Spinal cord (tissue), 10 donors: ENCODE measurements around the gene MKI67. TPM values are rescaled to one million over a fixed set of nuclear protein-coding genes. Genes with fewer than 3 reads are reported as not detected.
A peak's percentile ranks its signal among the peaks of the same experiment; 100 is the strongest.

Experiments
- DNase-seq, 6 donors: peaks; one replicate each; pipeline versions ENCODE4 v3.0.0 to v3.0.0-alpha.2; 2013 to 2015; ENCODE audit warnings: low spot score in 6 of 6, low read depth in 4 of 6
- H3K27ac ChIP-seq: one replicate; pipeline ENCODE4 v1.5.1; 2013; ENCODE audit warnings: low read depth, low read length, control low read depth
- H3K27me3 ChIP-seq: one replicate; pipeline ENCODE4 v1.6.1; 2013; ENCODE audit warnings: low read length; ENCODE audit not compliant: control insufficient read depth, insufficient read depth
- H3K36me3 ChIP-seq: one replicate; pipeline ENCODE4 v1.6.1; 2013; ENCODE audit warnings: low read length; ENCODE audit not compliant: control insufficient read depth, insufficient read depth
- H3K4me1 ChIP-seq: one replicate; pipeline ENCODE4 v1.6.1; 2013; ENCODE audit warnings: low read length; ENCODE audit not compliant: control insufficient read depth, insufficient read depth
- H3K4me3 ChIP-seq: one replicate; pipeline ENCODE4 v1.5.1; 2013; ENCODE audit warnings: low read depth, low read length, control low read depth
- H3K9me3 ChIP-seq: one replicate; pipeline ENCODE4 v1.6.1; 2013; ENCODE audit warnings: low read length; ENCODE audit not compliant: control insufficient read depth, insufficient read depth
- WGBS: methylation state at CpG from one replicate; pipeline ENCODE4 v1.1.5; 2013; ENCODE audit warnings: missing lambda C conversion rate; ENCODE audit not compliant: insufficient coverage; 5-methylcytosine and 5-hydroxymethylcytosine counted together
- polyA plus RNA-seq, 2 donors: library from polyadenylated mRNA; unstranded; fragments of 120-200 nt; gene quantifications; one replicate each; pipeline ENCODE4 v1.2.1, GENCODE V29; 2013; ENCODE audit not compliant: insufficient read length in 2 of 2
- total RNA-seq, 2 donors: library from RNA; depleted of rRNA in 1 of 2; stranded (reverse); fragments of 120-200 nt in 1 of 2; fragments of >200 nt in 1 of 2; gene quantifications; one replicate each; pipeline versions ENCODE4 v1.2.3 to v1.2.4, GENCODE V29; 2013 to 2014
- donor health status: healthy.

Gene MKI67
- total and polyA plus RNA-seq, 4 donors, result 9.3 to 37.4 (median 22.9) TPM

DNA sequence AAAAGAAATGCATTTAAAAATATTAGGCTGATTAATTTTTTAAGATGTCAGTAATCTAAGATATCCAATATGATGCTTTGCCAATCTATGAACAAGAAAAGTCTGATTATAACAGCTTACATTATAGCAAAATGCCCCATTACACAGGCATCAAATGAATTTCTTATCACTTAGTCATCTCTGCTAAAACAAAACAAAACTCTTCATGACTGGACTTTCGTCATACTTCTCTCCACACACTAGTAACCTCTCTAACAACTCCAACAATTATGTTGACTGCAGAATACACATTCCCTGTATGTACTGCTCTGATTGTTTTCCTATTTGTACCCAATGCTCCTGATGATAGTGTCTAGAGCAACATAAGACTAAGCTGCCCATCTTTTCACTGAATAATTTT, 3.8 kb upstream of the MKI67 start:
- H3K9me3 ChIP-seq, result no peaks in the 10 kb centered on the region
- WGBS, result 100% methylated on average over 1 of the region's 1 CpG

DNA sequence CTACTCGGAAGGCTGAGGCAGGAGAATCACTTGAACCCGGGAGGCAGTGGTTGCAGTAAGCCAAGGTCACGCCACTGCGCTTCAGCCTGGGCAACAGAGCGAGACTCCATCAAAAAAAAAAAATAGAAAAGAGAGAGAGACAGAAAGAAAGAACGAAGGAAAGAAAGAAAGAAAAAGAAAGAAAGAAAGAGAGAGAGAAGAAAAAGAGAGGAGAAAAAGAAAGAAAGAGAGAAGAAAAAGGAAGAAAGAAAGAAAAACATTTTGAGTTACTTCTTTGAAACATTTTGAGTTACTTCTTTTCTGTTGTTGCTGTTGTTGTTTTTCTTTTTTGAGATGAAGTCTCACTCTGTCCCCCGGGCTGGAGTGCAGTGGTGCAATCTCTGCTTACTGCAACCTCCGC, 2.4 kb upstream of the MKI67 start:
- Histone ChIP-seq H3K36me3 (no peaks in the 10 kb centered on the region), H3K4me1 (peaks cover 20% of the 10 kb centered on the region), H3K27me3 (peaks cover 12% of the 10 kb centered on the region), H3K9me3 (no peaks in the 10 kb centered on the region), H3K27ac (no peak overlapping the region), H3K4me3 (no peak overlapping the region)
- DNase-seq, result no peak
- 95% methylated on average over 4 of the region's 8 CpGs for WGBS

More for the DNA sequence above, 3.8 kb upstream of the MKI67 start:
- Histone ChIP-seq H3K27ac (no peak overlapping the region), H3K4me1 (peaks cover 14% of the 10 kb centered on the region), H3K36me3 (no peaks in the 10 kb centered on the region), H3K27me3 (peaks cover 7% of the 10 kb centered on the region), H3K4me3 (no peak overlapping the region)
- DNase-seq, result no peak

DNA sequence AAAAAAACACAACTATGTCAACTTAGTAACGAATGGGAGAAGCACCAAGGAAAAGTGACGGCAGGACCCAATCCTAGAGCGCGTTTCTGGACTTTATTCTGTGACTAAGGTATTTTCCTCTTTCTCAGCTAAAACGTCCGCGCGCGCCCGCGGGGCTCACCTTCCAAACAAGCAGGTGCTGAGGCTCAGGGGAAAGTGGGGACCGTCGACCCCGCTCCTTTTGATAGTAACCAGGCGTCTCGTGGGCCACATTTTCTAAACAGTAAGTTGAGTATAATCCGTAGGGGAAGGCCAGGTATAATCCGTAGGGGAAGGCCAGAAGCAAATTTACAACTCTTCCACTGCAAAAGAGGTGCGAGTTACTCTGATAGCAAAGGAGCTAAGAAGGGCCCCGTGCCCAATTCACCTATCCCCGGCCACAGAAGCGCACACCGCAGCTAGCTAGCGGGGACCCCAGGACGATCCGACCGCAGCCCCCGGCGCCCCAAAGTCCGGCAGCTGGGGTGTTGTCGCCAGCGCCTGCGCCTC, 743 bp downstream of the MKI67 start:
- no peak overlapping the region for H3K27ac ChIP-seq
- peaks cover 12% of the 10 kb centered on the region for H3K27me3 ChIP-seq
- no peaks in the 10 kb centered on the region for H3K9me3 ChIP-seq
- no peaks in the 10 kb centered on the region for H3K36me3 ChIP-seq
- H3K4me1 ChIP-seq, result peaks cover 20% of the 10 kb centered on the region
- peak overlapping the region; percentile 38 for H3K4me3 ChIP-seq
- under 1% methylated on average over 33 of the region's 33 CpGs for WGBS
- DNase-seq, result no peak

DNA sequence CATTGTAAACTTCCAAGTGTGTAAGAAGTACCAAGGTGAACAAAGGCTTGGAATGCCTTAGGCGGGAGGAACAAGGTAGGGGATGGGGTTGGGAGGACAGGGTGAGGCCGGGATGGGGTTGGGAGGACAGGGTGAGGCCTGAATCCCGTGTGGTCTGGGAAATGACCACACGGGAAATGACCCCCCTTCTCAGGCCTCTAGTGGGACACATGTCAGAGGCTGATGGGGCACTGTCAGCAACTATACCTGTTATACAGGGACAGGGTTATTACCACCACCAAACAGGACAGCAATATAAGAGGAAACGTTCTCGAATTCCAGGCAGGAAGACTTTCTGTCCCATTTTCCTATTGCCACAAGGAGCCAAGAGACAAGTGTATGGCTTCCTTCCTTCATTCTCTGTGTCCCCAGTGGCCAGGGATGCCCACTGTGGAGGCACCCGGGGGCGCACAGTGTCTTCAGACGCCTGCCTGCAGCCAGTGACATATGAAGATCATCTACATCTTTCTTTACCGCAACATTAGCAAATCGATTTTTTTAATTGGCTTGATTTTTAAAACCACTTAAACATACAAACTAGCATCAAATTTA, 1.3 kb downstream of the MKI67 start:
- no peak for DNase-seq
- H3K4me1 ChIP-seq, result peaks cover 20% of the 10 kb centered on the region
- 41% methylated on average over 9 of the region's 11 CpGs for WGBS
- peaks cover 12% of the 10 kb centered on the region for H3K27me3 ChIP-seq
- H3K9me3 ChIP-seq, result no peaks in the 10 kb centered on the region
- no peak overlapping the region for H3K27ac ChIP-seq
- no peaks in the 10 kb centered on the region for H3K36me3 ChIP-seq
- H3K4me3 ChIP-seq, result peak overlapping the region; percentile 38

DNA sequence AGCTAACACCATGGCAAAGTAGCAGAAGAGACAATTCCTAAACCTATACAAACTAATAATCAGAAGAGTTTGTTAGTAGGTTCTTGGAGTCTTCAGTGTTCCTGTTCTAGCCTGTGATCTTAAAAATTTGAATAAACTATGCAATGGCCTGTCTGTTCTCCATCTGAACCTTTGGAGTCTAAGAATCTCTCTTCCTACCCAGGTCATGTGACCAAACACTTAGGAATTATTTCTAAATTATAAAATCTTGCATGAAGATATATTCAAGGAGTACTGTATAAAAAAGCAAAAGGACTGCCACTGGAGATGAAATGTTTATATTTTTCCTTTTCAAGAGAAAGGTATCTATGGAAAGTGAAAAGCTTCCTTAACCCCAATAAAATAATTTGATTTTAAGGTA, 2.4 kb downstream of the MKI67 start:
- no peak overlapping the region for H3K4me3 ChIP-seq
- H3K36me3 ChIP-seq, result no peaks in the 10 kb centered on the region
- H3K4me1 ChIP-seq, result peaks cover 20% of the 10 kb centered on the region
- no peaks in the 10 kb centered on the region for H3K9me3 ChIP-seq
- H3K27me3 ChIP-seq, result peaks cover 12% of the 10 kb centered on the region
- H3K27ac ChIP-seq, result no peak overlapping the region
- DNase-seq, result no peak

DNA sequence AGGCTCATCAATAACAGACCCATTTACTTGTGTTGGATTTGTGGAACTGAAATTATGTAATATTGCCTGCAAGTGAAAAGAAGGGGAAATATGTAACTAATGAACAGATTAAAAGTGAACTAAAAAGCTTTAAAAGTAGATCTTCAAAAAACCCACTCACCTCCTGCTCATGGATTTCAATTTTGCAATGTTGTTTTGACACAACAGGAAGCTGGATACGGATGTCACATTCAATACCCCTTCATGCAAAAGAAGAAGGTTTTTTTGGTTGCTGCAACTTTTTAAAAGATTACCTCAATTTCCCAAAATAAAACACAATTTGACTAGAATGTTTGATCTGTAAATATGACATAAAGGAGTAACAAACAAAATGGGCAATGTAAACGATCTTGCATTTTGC, 3.3 kb downstream of the MKI67 start:
- H3K27me3 ChIP-seq, result peaks cover 12% of the 10 kb centered on the region
- no peaks in the 10 kb centered on the region for H3K9me3 ChIP-seq
- no peaks in the 10 kb centered on the region for H3K36me3 ChIP-seq
- no peak overlapping the region for H3K4me3 ChIP-seq
- no CpG with 5 or more reads among the region's 2 CpGs for WGBS
- no peak for DNase-seq
- H3K4me1 ChIP-seq, result peaks cover 20% of the 10 kb centered on the region
- no peak overlapping the region for H3K27ac ChIP-seq

DNA sequence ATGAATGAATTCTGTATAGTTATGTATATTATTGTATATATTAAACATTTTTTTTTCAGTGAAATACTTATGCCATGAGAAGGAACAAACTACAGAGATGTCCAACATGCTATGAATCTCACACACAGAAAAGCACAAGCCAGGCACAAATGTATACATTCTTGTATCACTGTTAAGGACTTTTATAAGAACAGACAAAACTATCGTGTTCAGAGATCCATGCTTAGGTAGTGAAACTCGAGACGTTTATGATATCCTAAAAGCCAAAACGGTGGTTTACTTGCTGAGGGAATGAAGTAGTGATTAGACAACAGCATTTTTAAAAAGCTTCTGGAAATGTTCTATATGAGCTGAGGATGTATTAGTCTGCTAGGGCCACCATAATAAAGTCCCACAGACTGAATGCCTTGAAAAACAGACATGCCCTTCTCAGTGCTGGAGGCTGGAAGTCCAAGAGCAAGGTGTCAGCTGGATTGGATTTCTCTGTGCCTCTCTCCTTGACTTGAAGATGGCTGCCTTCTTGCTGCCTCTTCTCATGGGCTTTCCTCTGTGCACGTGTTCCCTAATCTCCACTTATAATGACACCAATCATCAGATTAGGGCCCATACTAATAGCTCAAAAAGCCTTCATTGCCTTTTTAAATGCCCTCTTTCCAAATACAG, 4.3 kb downstream of the MKI67 start:
- no peak for DNase-seq
- WGBS, result 90% methylated on average over 5 of the region's 5 CpGs
- Histone ChIP-seq H3K36me3 (no peaks in the 10 kb centered on the region), H3K4me1 (peaks cover 20% of the 10 kb centered on the region), H3K27ac (no peak overlapping the region), H3K27me3 (peaks cover 12% of the 10 kb centered on the region), H3K9me3 (no peaks in the 10 kb centered on the region), H3K4me3 (no peak overlapping the region)

DNA sequence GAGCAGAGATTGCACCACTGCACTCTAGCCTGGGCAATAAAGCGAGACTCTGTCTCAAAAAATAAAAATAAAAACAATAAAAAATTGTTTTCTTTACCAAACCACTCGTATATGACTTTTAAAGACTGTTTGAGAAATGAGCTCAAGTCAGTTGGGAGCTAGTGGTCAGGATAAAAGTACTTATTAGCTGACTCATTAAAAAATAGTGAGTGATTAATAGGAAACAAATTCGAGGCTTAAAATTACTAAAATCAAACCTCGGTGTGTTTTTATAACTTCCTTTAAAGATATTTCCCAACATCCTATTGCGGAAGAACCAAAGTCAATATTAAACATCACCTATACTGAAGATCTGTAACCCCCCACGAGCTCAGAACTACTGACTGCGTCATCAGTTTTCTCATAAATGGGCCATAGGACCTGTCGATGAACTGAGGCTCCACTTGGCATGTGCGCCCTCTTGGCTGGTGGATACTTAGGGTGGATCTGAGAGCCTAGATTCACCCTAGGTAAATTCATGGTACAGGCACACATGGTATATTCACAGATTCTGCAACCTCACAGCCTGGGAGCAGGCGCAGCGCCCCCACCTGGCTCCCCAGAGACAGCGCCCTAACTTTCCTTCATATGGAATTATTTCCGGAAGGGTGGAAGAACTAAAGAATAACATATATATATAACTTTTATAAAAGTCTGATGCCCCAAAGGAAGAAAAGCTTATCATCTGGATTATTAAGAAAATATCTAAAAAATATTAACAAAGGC, 9.2 kb downstream of the MKI67 start:
- H3K36me3 ChIP-seq, result no peaks in the 10 kb centered on the region
- WGBS, result 100% methylated on average over 2 of the region's 13 CpGs
- H3K27me3 ChIP-seq, result no peaks in the 10 kb centered on the region

DNA sequence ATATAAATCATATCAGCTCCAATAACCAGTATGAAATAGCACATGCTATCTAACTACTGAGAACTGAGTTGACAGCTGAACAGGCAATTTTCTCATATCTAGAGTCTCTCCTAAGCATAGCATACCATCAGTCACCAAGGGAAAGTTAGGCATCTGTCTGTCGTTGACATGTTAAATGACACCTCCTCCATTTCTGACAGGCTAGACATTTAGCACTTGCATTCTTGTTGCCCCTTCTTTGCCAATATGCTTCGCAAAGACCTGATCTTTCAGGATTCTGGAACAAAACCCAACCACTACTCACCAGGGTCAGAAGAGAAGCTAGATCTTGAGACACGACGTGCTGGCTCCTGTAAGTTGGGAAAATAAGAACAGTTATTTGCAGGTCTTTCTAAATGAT, 10.0 kb downstream of the MKI67 start:
- Histone ChIP-seq H3K27me3 (no peaks in the 10 kb centered on the region), H3K36me3 (no peaks in the 10 kb centered on the region), H3K9me3 (no peaks in the 10 kb centered on the region), H3K4me1 (no peaks in the 10 kb centered on the region), H3K4me3 (no peak overlapping the region), H3K27ac (no peak overlapping the region)
- 100% methylated on average over 2 of the region's 4 CpGs for WGBS
- no peak for DNase-seq

More for the DNA sequence above, 9.2 kb downstream of the MKI67 start:
- DNase-seq, result no peak
- H3K9me3 ChIP-seq, result no peaks in the 10 kb centered on the region
- no peak overlapping the region for H3K4me3 ChIP-seq
- no peak overlapping the region for H3K27ac ChIP-seq
- H3K4me1 ChIP-seq, result no peaks in the 10 kb centered on the region
